Astrocyte (in vitro differentiated cells and primary cell): Measurements from ENCODE around the gene KLRC3. TPM values are rescaled to one million over a fixed set of nuclear protein-coding genes. Genes with fewer than 3 reads are reported as not detected.
"Not testable (repeated sequence)": the region's sequence is repeated elsewhere in the genome, so short reads cannot be mapped to it uniquely, and the experiment has no call there.

Experiments
- DNase-seq: peaks from one replicate; pipeline ENCODE4 v3.0.0-alpha.2; 2010; ENCODE audit warnings: low read depth
- FAIRE-seq: peaks from 2 replicates; lab custom pipeline; 2011; peaks lifted over from hg19 to GRCh38; lab: Jason Lieb, UNC
- H2AFZ ChIP-seq: 2 replicates; pipeline ENCODE4 v1.6.0; 2012; ENCODE audit warnings: low read depth, low read length, inconsistent platforms
- H3K27ac ChIP-seq: 2 replicates; pipeline ENCODE4 v1.5.1; 2011; ENCODE audit warnings: low read depth, low read length, inconsistent platforms
- H3K27me3 ChIP-seq: 2 replicates; pipeline ENCODE4 v1.6.0; 2011; ENCODE audit warnings: low read length, inconsistent platforms; ENCODE audit not compliant: insufficient read depth
- H3K36me3 ChIP-seq: 2 replicates; pipeline ENCODE4 v1.5.1; 2011; ENCODE audit warnings: low read length, inconsistent platforms; ENCODE audit not compliant: insufficient read depth
- H3K4me1 ChIP-seq: 2 replicates; pipeline ENCODE4 v1.5.1; 2011; ENCODE audit warnings: low read length, inconsistent platforms; ENCODE audit not compliant: insufficient read depth
- H3K4me2 ChIP-seq: 2 replicates; pipeline ENCODE4 v1.6.0; 2012; ENCODE audit warnings: low read length, inconsistent platforms
- H3K4me3 ChIP-seq: 2 replicates; pipeline ENCODE4 v1.5.1; 2011; ENCODE audit warnings: low read depth, mild to moderate bottlenecking, low read length, inconsistent platforms; ENCODE audit not compliant: insufficient read depth
- H3K79me2 ChIP-seq: 2 replicates; pipeline ENCODE4 v1.6.0; 2012; ENCODE audit warnings: mild to moderate bottlenecking, low read length, inconsistent platforms; ENCODE audit not compliant: insufficient read depth
- H3K9ac ChIP-seq: 2 replicates; pipeline ENCODE4 v1.6.0; 2012; ENCODE audit warnings: mild to moderate bottlenecking, low read length, inconsistent platforms
- H3K9me3 ChIP-seq: 2 replicates; pipeline ENCODE4 v1.5.1; 2012; ENCODE audit warnings: low read depth, mild to moderate bottlenecking, low read length, inconsistent platforms; ENCODE audit not compliant: insufficient read depth
- H4K20me1 ChIP-seq: 2 replicates; pipeline ENCODE4 v1.6.0; 2012; ENCODE audit warnings: low read length, inconsistent platforms; ENCODE audit not compliant: insufficient read depth
- H3K27ac Mint-ChIP-seq: one replicate; pipeline ENCODE4 v1.8.0; 2021; ENCODE audit warnings: mild to moderate bottlenecking, mixed read lengths; ENCODE audit not compliant: unreplicated experiment
- H3K27me3 Mint-ChIP-seq: one replicate; pipeline ENCODE4 v1.8.0; 2021; ENCODE audit warnings: low read depth, mixed read lengths; ENCODE audit not compliant: unreplicated experiment
- H3K36me3 Mint-ChIP-seq: one replicate; pipeline ENCODE4 v1.8.0; 2021; ENCODE audit warnings: low read depth, mixed read lengths; ENCODE audit not compliant: unreplicated experiment
- H3K4me1 Mint-ChIP-seq: one replicate; pipeline ENCODE4 v1.8.0; 2021; ENCODE audit warnings: low read depth, mixed read lengths; ENCODE audit not compliant: unreplicated experiment
- H3K4me3 Mint-ChIP-seq: one replicate; pipeline ENCODE4 v1.8.0; 2021; ENCODE audit warnings: mild to moderate bottlenecking, moderate library complexity, mixed read lengths; ENCODE audit not compliant: unreplicated experiment
- H3K9me3 Mint-ChIP-seq: one replicate; pipeline ENCODE4 v1.8.0; 2021; ENCODE audit warnings: mild to moderate bottlenecking, mixed read lengths; ENCODE audit not compliant: unreplicated experiment
- EZH2 ChIP-seq: IDR thresholded peaks from 2 replicates; pipeline ENCODE4 v1.6.1; 2012; ENCODE audit warnings: mild to moderate bottlenecking, low read length, inconsistent platforms; ENCODE audit not compliant: insufficient read depth
- total RNA-seq: library from RNA; stranded (reverse); gene quantifications from 2 replicates; pipeline ENCODE4 v1.2.1, GENCODE V29; 2021
- TF ChIP-seq, protein P1 (sequence below): IDR thresholded peaks from 2 replicates; pipeline ENCODE4 v1.5.1; 2011; ENCODE audit warnings: low read depth, mild to moderate bottlenecking, inconsistent platforms, low read length, moderate library complexity; ENCODE audit not compliant: insufficient read depth

KLRC3 gene
- total RNA-seq, 1 donor from 2014 or later, result 1.2 TPM

DNA sequence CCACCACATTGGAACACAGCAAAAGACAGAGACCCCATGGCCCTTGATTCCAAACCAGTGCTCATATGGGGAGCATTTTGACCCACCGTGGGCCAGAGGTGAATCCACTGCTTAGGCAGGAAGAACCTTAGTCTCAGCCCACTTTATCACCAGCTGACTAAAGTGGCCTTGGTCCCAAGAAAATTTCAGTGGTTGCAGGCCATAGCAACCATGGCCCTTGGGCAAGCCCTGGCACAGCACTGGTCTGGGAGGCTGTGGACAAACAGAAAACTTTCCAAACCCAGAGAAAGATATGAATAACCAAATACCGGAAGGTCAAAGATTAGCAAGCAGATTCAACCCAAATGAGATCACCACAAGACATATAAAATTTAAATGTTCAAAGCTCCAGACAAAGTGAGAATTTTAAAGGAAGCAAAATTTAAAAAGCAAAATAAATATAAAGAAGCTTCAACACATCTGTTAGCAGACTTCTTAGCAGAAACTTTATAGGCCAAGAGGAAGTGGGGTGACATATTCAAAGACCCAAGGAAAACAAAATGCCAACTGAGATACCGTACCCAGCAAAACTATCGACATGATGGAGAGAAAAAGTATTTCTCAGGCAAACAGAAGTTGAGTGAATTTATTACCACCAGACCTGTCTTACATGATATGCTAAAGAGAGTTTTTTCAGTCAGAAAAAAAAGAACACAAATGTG is 38.3 kb downstream of the KLRC3 start:
- no peaks in the 10 kb centered on the region for H3K9me3 Mint-ChIP-seq
- H3K27ac Mint-ChIP-seq, result no peak overlapping the region
- no peak for FAIRE-seq

DNA sequence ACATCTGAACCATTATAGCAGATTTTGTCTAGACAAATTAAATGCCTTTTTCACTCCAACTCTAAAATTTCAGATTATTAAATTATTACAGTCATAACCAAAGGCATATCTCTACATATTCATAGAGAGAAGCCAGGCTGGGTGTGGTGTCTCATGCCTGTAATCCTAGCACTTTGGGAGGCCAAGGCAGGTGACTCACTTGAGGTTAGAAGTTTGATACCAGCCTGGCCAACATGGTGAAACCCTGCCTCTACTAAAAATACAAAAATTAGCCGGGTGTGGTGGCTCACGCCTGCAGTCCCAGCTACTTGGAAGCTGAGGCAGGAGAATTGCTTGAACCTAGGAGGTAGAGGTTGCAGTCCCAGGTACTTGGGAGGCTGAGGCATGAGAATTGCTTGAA is 41.7 kb downstream of the KLRC3 start:
- H3K4me2 ChIP-seq, H3K9me3 ChIP-seq, H3K27ac Mint-ChIP-seq, H3K4me1 Mint-ChIP-seq, H3K27ac ChIP-seq, H3K9ac ChIP-seq, H3K36me3 Mint-ChIP-seq, H3K79me2 ChIP-seq, H3K27me3 ChIP-seq, H3K9me3 Mint-ChIP-seq, H3K4me1 ChIP-seq, H3K4me3 Mint-ChIP-seq, DNase-seq, H3K27me3 Mint-ChIP-seq, H4K20me1 ChIP-seq, H3K36me3 ChIP-seq, H3K4me3 ChIP-seq, H2AFZ ChIP-seq, FAIRE-seq: not testable (repeated sequence)

More for the DNA sequence above, 38.3 kb downstream of the KLRC3 start:
- Histone ChIP-seq H3K4me3 (no peak overlapping the region), H3K36me3 (no peaks in the 10 kb centered on the region), H3K4me1 (no peaks in the 10 kb centered on the region), H3K27me3 (no peaks in the 10 kb centered on the region), H4K20me1 (no peaks in the 10 kb centered on the region), H2AFZ (no peak overlapping the region), H3K79me2 (no peaks in the 10 kb centered on the region), H3K9me3 (no peaks in the 10 kb centered on the region), H3K27ac (no peak overlapping the region), H3K9ac (no peak overlapping the region), H3K4me2 (no peak overlapping the region)
- Mint-ChIP-seq H3K4me1 (peaks cover 5% of the 10 kb centered on the region), H3K4me3 (no peak overlapping the region), H3K27me3 (no peaks in the 10 kb centered on the region), H3K36me3 (no peaks in the 10 kb centered on the region)
- TF ChIP-seq EZH2, result no peak
- TF ChIP-seq, protein P1, sequence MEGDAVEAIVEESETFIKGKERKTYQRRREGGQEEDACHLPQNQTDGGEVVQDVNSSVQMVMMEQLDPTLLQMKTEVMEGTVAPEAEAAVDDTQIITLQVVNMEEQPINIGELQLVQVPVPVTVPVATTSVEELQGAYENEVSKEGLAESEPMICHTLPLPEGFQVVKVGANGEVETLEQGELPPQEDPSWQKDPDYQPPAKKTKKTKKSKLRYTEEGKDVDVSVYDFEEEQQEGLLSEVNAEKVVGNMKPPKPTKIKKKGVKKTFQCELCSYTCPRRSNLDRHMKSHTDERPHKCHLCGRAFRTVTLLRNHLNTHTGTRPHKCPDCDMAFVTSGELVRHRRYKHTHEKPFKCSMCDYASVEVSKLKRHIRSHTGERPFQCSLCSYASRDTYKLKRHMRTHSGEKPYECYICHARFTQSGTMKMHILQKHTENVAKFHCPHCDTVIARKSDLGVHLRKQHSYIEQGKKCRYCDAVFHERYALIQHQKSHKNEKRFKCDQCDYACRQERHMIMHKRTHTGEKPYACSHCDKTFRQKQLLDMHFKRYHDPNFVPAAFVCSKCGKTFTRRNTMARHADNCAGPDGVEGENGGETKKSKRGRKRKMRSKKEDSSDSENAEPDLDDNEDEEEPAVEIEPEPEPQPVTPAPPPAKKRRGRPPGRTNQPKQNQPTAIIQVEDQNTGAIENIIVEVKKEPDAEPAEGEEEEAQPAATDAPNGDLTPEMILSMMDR, result no peak
- no peak for DNase-seq

DNA sequence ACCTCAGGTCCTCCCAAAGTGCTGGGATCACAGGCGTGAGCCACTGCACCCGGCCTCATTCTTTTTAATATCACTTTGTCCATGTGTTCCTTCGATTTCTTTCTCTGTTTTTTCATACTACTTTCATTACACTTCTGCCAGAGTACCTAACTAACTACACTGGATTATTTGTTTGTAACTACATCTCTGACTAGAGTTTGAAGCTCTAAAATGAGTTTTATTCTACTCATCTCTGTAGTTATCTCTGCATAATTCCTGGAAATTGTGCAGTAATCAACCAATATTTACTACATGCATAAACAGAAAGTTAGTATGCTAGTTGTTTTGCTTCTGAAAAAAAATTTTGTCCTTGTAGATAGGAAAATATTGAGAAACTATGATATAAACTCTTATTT is 45.8 kb downstream of the KLRC3 start:
- no peaks in the 10 kb centered on the region for H3K36me3 ChIP-seq
- TF ChIP-seq EZH2, result no peak
- TF ChIP-seq, protein P1, result no peak
- DNase-seq (no peak), FAIRE-seq (no peak)
- H3K4me3 ChIP-seq, result no peak overlapping the region
- no peak overlapping the region for H3K4me3 Mint-ChIP-seq
- no peak overlapping the region for H3K27ac Mint-ChIP-seq
- H3K9ac ChIP-seq, result no peak overlapping the region
- no peaks in the 10 kb centered on the region for H3K79me2 ChIP-seq
- no peaks in the 10 kb centered on the region for H3K27me3 ChIP-seq
- H3K4me1 Mint-ChIP-seq, result no peaks in the 10 kb centered on the region
- H3K4me2 ChIP-seq, result no peak overlapping the region
- peaks cover 1% of the 10 kb centered on the region for H3K36me3 Mint-ChIP-seq
- H4K20me1 ChIP-seq, result no peaks in the 10 kb centered on the region
- H3K9me3 ChIP-seq, result no peaks in the 10 kb centered on the region
- no peaks in the 10 kb centered on the region for H3K4me1 ChIP-seq
- no peaks in the 10 kb centered on the region for H3K9me3 Mint-ChIP-seq
- H2AFZ ChIP-seq, result no peak overlapping the region
- no peak overlapping the region for H3K27ac ChIP-seq
- H3K27me3 Mint-ChIP-seq, result no peaks in the 10 kb centered on the region
